Neural cell (in vitro differentiated cells): ENCODE data around the gene KIZ. TPM values are rescaled to one million over a fixed set of nuclear protein-coding genes. Genes with fewer than 3 reads are reported as not detected.

Experiments
- H2AFZ ChIP-seq: fragments of 200-600, 300-800 bp; sonication (generic), shearing (Covaris generic); 2 replicates; pipeline ENCODE4 v1.6.0; 2014; ENCODE audit warnings: low read depth, mild to moderate bottlenecking, antibody characterized with exemption, low read length, moderate library complexity
- H3F3A ChIP-seq: fragments of 200-600 bp; shearing (Covaris generic); 2 replicates; pipeline ENCODE4 v1.6.1; 2016; ENCODE audit warnings: mild to moderate bottlenecking, moderate library complexity, mixed read lengths, antibody characterized with exemption, low read length; ENCODE audit not compliant: insufficient read depth, poor library complexity, severe bottlenecking
- H3K27ac ChIP-seq: fragments of 200-600, 300-800 bp; sonication (generic), shearing (Covaris generic); 2 replicates; pipeline ENCODE4 v1.5.1; 2014; ENCODE audit warnings: mild to moderate bottlenecking, low read length, moderate library complexity
- H3K27me3 ChIP-seq: fragments of 300-800, 200-600 bp; sonication (generic), shearing (Covaris generic); 2 replicates; pipeline ENCODE4 v1.6.0; 2014; ENCODE audit warnings: mild to moderate bottlenecking, low read depth, low read length, moderate library complexity; ENCODE audit not compliant: insufficient read depth
- H3K36me3 ChIP-seq: fragments of 300-800, 200-600 bp; sonication (generic), shearing (Covaris generic); 2 replicates; pipeline ENCODE4 v1.5.1; 2014; ENCODE audit warnings: mild to moderate bottlenecking, antibody characterized with exemption, low read length, moderate library complexity; ENCODE audit not compliant: insufficient read depth
- H3K4me2 ChIP-seq: fragments of 300-800, 200-600 bp; sonication (generic), shearing (Covaris generic); 2 replicates; pipeline ENCODE4 v1.6.0; 2014; ENCODE audit warnings: mild to moderate bottlenecking, low read length
- H3K4me3 ChIP-seq: fragments of 300-800, 200-600 bp; sonication (generic), shearing (Covaris generic); 2 replicates; pipeline ENCODE4 v1.5.1; 2014; ENCODE audit warnings: mild to moderate bottlenecking, low read length, moderate library complexity
- H3K79me2 ChIP-seq: fragments of 200-600 bp; shearing (Covaris generic); replicated peaks from 2 replicates; pipeline ENCODE4 v1.6.0; 2014; ENCODE audit warnings: mild to moderate bottlenecking, low read length, moderate library complexity; ENCODE audit not compliant: insufficient read depth
- H3K9ac ChIP-seq: fragments of 300-800, 200-600 bp; sonication (generic), shearing (Covaris generic); 2 replicates; pipeline ENCODE4 v1.6.1; 2016; ENCODE audit warnings: mild to moderate bottlenecking, low read length, mixed read lengths
- H3K9me2 ChIP-seq: fragments of 200-600 bp; shearing (Covaris generic); 2 replicates; pipeline ENCODE4 v1.6.1; 2016; ENCODE audit warnings: mild to moderate bottlenecking, low read length, mixed read lengths; ENCODE audit not compliant: insufficient read depth
- H3K9me3 ChIP-seq: fragments of 200-600, 300-800 bp; sonication (generic), shearing (Covaris generic); 2 replicates; pipeline ENCODE4 v1.6.1; 2016; ENCODE audit warnings: mild to moderate bottlenecking, mixed run types, low read length, moderate library complexity, mixed read lengths
- H4K20me1 ChIP-seq: fragments of 200-600 bp; shearing (Covaris generic); 2 replicates; pipeline ENCODE4 v1.6.1; 2016; ENCODE audit warnings: mild to moderate bottlenecking, mixed run types; ENCODE audit not compliant: insufficient read depth
- EP300 ChIP-seq: fragments of 450-650 bp; conservative IDR thresholded peaks from 2 replicates; pipeline ENCODE4 v1.6.1; 2014; ENCODE audit warnings: antibody characterized with exemption, mild to moderate bottlenecking, moderate library complexity; ENCODE audit not compliant: poor library complexity, severe bottlenecking
- EZH2 ChIP-seq: fragments of 200-600, 300-800 bp; shearing (Covaris generic), sonication (generic); IDR thresholded peaks from 2 replicates; pipeline ENCODE4 v1.6.1; 2014; ENCODE audit warnings: antibody characterized with exemption, low read length, borderline replicate concordance, mild to moderate bottlenecking; ENCODE audit not compliant: insufficient read depth, poor library complexity, severe bottlenecking
- MXI1 ChIP-seq: fragments of 450-650 bp; conservative IDR thresholded peaks from 2 replicates; pipeline ENCODE4 v1.6.1; 2014; ENCODE audit warnings: antibody characterized with exemption, mild to moderate bottlenecking; ENCODE audit not compliant: poor library complexity, severe bottlenecking
- POLR2AphosphoS5 ChIP-seq: IDR thresholded peaks from 2 replicates; pipeline ENCODE4 v1.6.1; 2012
- RAD21 ChIP-seq: fragments of 450-650 bp; conservative IDR thresholded peaks from 2 replicates; pipeline ENCODE4 v1.6.1; 2014; ENCODE audit warnings: antibody characterized with exemption, mild to moderate bottlenecking, moderate library complexity
- REST ChIP-seq: IDR thresholded peaks from 2 replicates; pipeline ENCODE4 v1.6.1; 2012; ENCODE audit warnings: borderline replicate concordance
- SMC3 ChIP-seq: fragments of 450-650 bp; conservative IDR thresholded peaks from 2 replicates; pipeline ENCODE4 v1.6.1; 2014; ENCODE audit warnings: antibody characterized with exemption, mild to moderate bottlenecking, moderate library complexity; ENCODE audit not compliant: poor library complexity
- TAF1 ChIP-seq: IDR thresholded peaks from 2 replicates; pipeline ENCODE4 v1.6.1; 2012; ENCODE audit warnings: low read depth
- polyA plus RNA-seq: library from polyadenylated mRNA; depleted of rRNA; stranded (reverse); fragments of >200 nt; gene quantifications from 2 replicates; pipeline ENCODE4 v1.2.3, GENCODE V29; 2014
- TF ChIP-seq, protein P1 (sequence below): fragments of 450-650 bp; IDR thresholded peaks from 2 replicates; pipeline ENCODE4 v1.5.1; 2014; ENCODE audit warnings: antibody characterized with exemption, mild to moderate bottlenecking, moderate library complexity; ENCODE audit not compliant: poor library complexity, severe bottlenecking

Gene KIZ
- polyA plus RNA-seq, 1 donor from 2014 or later = 3.6 TPM

DNA sequence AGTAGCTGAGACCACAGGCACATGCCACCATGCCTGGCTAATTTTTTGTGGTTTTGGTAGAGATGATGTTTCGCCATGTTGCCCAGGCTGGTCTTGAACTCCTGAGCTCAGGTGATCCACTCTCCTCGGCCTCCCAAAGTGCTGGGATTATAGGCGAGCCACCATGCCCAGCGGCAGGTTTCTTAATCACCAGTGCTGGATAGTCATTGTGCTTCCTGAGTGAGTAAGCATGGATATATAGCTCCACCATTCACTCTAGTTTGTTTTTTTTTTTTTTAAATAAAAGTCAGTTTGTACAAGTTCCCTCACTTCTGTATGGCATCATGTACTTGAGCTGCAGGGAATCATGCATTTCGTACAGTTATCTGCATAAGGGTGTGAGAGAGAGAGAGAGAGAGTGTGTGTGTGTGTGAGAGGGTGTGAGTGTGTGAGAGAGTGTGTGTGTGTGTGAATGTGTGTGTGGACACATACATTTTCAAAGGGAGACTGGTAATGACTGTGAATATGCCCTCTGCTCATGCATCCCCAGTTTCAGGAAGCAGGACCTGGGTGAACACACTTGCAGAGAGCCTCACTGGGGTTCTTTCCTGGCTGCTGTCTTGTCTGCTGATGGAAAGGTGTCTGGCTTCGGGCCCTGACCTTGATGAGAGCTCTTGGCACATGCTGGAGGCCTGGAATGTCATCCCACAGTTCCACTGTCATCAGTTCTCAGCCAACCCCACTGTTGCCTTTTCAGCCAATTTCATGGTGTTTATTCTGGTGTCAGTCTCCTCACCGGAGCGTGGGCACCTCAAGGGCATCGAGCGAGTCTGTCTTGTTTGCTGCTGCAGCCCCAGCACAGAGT, 112.3 kb downstream of the KIZ start:
- H2AFZ ChIP-seq = no peak overlapping the region
- no peaks in the 10 kb centered on the region for H3K9me2 ChIP-seq
- peaks cover 23% of the 10 kb centered on the region for H3K27me3 ChIP-seq
- no peak overlapping the region for H3K4me2 ChIP-seq
- no peaks in the 10 kb centered on the region for H3F3A ChIP-seq
- H3K36me3 ChIP-seq = no peaks in the 10 kb centered on the region
- TF ChIP-seq MXI1 (no peak), RAD21 (no peak), POLR2AphosphoS5 (no peak), EZH2 (no peak), REST (no peak), SMC3 (no peak), EP300 (no peak), TAF1 (no peak)
- TF ChIP-seq, protein P1, sequence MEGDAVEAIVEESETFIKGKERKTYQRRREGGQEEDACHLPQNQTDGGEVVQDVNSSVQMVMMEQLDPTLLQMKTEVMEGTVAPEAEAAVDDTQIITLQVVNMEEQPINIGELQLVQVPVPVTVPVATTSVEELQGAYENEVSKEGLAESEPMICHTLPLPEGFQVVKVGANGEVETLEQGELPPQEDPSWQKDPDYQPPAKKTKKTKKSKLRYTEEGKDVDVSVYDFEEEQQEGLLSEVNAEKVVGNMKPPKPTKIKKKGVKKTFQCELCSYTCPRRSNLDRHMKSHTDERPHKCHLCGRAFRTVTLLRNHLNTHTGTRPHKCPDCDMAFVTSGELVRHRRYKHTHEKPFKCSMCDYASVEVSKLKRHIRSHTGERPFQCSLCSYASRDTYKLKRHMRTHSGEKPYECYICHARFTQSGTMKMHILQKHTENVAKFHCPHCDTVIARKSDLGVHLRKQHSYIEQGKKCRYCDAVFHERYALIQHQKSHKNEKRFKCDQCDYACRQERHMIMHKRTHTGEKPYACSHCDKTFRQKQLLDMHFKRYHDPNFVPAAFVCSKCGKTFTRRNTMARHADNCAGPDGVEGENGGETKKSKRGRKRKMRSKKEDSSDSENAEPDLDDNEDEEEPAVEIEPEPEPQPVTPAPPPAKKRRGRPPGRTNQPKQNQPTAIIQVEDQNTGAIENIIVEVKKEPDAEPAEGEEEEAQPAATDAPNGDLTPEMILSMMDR = no peak
- H3K4me3 ChIP-seq = no peak overlapping the region
- no peak overlapping the region for H3K27ac ChIP-seq
- H4K20me1 ChIP-seq = no peaks in the 10 kb centered on the region
- H3K9me3 ChIP-seq = no peaks in the 10 kb centered on the region
- H3K79me2 ChIP-seq = no peaks in the 10 kb centered on the region
- H3K9ac ChIP-seq = no peak overlapping the region

DNA sequence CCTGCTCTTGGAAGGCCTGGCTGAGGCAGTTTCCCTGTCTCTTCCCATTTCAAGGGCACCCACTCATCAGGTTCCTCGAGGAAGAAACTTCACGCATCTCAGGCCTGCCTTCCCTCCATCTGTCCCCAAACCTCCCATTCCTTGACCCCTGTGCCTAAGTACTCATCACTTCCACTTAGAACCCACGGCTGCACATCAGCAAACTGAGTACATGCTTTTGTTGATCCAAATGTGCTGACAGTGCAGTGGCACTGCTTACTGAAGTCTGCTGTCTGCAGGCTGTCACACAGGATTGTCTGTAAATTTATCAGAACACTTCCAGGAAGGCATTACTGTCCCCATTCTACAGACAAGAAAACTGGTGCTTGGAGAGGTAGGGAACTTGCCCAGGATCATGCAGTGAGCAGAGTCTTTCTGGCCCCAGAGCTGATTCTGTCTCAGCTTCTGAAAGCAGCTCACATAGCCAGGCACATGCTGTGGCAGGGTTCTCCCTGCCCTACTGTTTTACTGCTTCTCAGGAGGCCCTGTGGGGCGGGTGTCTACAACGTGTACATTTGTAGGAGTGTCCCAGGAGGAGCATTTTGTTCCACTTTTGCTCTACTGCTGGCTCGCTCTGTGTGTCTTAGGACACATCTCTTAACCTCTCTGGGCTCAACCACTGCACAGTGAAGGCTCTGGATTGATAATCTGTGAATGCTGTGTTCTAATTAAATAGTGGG, 113.1 kb downstream of the KIZ start:
- no peaks in the 10 kb centered on the region for H3K79me2 ChIP-seq
- H3K9ac ChIP-seq = no peak overlapping the region
- H3K9me2 ChIP-seq = no peaks in the 10 kb centered on the region
- H3F3A ChIP-seq = no peaks in the 10 kb centered on the region
- no peaks in the 10 kb centered on the region for H3K36me3 ChIP-seq
- H3K4me2 ChIP-seq = no peak overlapping the region
- H3K27me3 ChIP-seq = peaks cover 19% of the 10 kb centered on the region
- TF ChIP-seq REST (no peak), EZH2 (no peak), TAF1 (no peak), POLR2AphosphoS5 (no peak), EP300 (no peak), MXI1 (no peak), RAD21 (no peak), SMC3 (no peak)
- TF ChIP-seq, protein P1 = no peak
- H3K9me3 ChIP-seq = no peaks in the 10 kb centered on the region
- no peak overlapping the region for H3K4me3 ChIP-seq
- H3K27ac ChIP-seq = no peak overlapping the region
- no peaks in the 10 kb centered on the region for H4K20me1 ChIP-seq
- H2AFZ ChIP-seq = no peak overlapping the region
